Stimulated activated CD4-positive, alpha-beta T cell treated with anti-CD3 and anti-CD28 coated beads, TNF-alpha, amount 100 ng/mL, for 1 hour (primary cell): Measurements from ENCODE around the gene FAM169A.
"Not testable (repeated sequence)": the region's sequence is repeated elsewhere in the genome, so short reads cannot be mapped to it uniquely, and the experiment has no call there.

Source experiments
- DNase-seq, 3 donors: peaks; one replicate each; pipeline ENCODE4 v3.0.0-alpha.2; 2020; ENCODE audit warnings: low read depth in 3 of 3, low spot score in 1 of 3

Gene FAM169A

GRCh38 chr5:74798977-74799911, 66.9 kb downstream of the FAM169A start:
- DNase-seq, result no peak

GRCh38 chr5:74791669-74792068, 74.5 kb downstream of the FAM169A start:
- DNase-seq, result not testable (repeated sequence)

GRCh38 chr5:74787424-74787823, 78.8 kb downstream of the FAM169A start:
- no peak for DNase-seq

GRCh38 chr5:74786851-74787250, 79.3 kb downstream of the FAM169A start:
- DNase-seq, result no peak

GRCh38 chr5:74778609-74779008, 87.6 kb downstream of the FAM169A start:
- no peak for DNase-seq

- DNase-seq, result no peak
Measured at GRCh38 chr5:74772359-74772758, 93.8 kb downstream of the FAM169A start.

- no peak for DNase-seq
Measured at GRCh38 chr5:74767579-74767913, 98.6 kb downstream of the FAM169A start.

- DNase-seq, result peak; percentile 74 to 84 (median 83)
Measured at GRCh38 chr5:74766849-74767578, 99.2 kb downstream of the FAM169A start, which contains the start of the genes GFM2 and NSA2. TSS of gene GFM2 (minus strand) at chr5:74767117. CDS start at chr5:74763742, 3,375 bp downstream. TSS of gene NSA2 (plus strand) at chr5:74767249. CDS start at chr5:74767361, 112 bp downstream.

- no peak for DNase-seq
Measured at GRCh38 chr5:74766418-74766848, 99.8 kb downstream of the FAM169A start.

- no peak for DNase-seq
Measured at GRCh38 chr5:74765929-74766328, 100.3 kb downstream of the FAM169A start.

- DNase-seq, result no peak
Measured at GRCh38 chr5:74765201-74765600, 101.0 kb downstream of the FAM169A start.

- DNase-seq, result no peak
Measured at GRCh38 chr5:74763504-74763903, 102.7 kb downstream of the FAM169A start.

GRCh38 chr5:74762599-74762998, 103.6 kb downstream of the FAM169A start:
- DNase-seq, result no peak

GRCh38 chr5:74761241-74761640, 104.9 kb downstream of the FAM169A start:
- no peak for DNase-seq

- not testable (repeated sequence) for DNase-seq
Measured at GRCh38 chr5:74748742-74749141, 117.4 kb downstream of the FAM169A start.

GRCh38 chr5:74738406-74738805, 127.8 kb downstream of the FAM169A start:
- DNase-seq, result no peak

GRCh38 chr5:74736759-74737158, 129.4 kb downstream of the FAM169A start:
- no peak for DNase-seq
